ENCODE data around the gene TAC4.

The TAC4 gene

GRCh38 chr17:49872754-49873377 is 25.0 kb upstream of the TAC4 start:
- no peak for DNase-seq

DNA sequence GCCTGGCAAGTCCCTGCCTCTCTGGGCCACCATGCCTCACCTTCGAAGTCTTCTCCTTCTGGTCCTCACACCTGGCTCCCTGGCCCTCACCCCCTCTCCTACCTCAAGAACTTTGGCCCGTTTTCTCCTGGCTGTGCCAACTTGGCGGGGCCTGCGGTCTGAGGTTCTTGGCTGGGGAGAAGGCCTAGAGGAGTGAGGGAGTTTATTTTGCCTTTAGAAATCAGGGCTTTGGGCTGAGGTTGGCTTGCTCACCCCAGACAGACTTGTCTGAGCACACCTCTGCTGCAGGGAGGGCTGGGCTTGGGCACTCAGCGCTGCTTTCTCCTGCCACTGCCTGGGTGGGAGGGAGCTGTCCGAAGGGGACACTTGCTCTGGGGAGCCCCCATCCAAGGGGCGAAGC is 23.3 kb upstream of the TAC4 start:
- DNase-seq = no peak

- no peak for DNase-seq
Observed at GRCh38 chr17:49870298-49870697, 22.4 kb upstream of the TAC4 start.

DNA sequence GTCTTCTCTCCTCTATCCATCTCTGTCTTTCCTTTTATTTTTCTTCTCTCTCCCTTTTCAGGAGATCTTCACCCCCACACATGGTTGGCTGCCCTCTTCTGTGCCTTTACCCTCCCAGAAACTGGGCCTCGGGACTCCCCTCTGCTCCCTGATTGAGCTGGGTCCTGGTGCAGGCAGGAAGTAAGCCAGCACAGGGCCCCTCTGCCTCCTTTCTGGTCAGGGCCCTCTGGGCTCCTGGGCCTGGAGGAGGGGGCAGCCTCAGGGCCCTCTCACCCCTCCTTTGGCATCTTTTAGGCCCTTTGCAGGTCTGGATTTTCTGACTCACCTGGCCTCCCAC is 21.1 kb upstream of the TAC4 start:
- no peak for DNase-seq

DNA sequence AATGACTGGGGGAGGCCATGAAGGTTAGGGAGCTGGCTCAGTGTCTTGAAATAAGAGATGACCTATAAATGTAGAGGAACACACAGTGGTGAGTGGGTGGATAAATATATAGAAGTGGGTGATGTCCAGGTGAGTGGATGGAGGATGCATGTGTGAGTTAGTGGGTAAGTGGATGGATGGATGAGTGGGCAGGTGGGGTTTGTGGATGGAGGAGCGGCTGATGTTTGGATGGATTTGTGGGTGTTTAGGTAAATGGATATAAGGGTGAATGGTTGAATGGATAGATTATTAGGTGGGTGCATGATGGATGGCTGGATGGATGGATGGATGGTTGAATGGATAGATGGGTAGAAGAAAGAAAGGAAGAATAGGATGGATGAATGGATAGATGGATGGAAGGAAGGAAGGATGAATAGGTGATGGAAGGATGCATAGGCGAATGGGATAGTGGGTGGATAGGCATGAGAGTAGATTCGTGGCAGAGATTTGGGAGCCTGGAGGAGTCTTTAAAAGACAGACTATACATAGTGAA is 19.1 kb upstream of the TAC4 start:
- DNase-seq = no peak

GRCh38 chr17:49866019-49866380 is 18.1 kb upstream of the TAC4 start:
- no peak for DNase-seq

DNA sequence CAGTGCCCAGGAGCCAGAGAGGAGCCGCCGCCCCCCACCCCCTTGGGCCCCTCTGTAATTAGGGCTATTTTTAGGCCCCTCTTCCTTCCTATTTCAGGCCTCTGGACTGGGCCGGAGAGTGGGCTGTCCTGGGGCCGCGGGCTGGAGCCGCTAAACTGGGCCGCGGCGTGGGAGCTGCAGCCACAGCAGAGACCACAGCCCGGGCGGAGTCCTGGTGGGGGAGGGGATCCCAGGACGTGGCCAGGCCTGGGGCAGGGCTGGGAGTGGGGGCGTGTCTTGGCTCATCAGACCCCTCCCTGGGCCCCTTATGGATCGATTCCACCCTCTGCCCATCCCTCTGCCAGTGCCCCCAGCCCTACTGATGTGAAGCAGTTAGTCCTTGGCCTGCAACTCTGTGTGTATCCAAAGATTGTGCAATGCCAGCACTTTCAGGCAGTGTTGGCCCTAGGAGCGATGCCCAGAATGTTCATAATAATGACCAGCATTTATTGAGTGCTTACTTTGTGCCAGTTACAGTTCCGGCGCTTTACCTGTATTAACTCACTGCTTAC is 15.0 kb upstream of the TAC4 start:
- no peak for DNase-seq

DNA sequence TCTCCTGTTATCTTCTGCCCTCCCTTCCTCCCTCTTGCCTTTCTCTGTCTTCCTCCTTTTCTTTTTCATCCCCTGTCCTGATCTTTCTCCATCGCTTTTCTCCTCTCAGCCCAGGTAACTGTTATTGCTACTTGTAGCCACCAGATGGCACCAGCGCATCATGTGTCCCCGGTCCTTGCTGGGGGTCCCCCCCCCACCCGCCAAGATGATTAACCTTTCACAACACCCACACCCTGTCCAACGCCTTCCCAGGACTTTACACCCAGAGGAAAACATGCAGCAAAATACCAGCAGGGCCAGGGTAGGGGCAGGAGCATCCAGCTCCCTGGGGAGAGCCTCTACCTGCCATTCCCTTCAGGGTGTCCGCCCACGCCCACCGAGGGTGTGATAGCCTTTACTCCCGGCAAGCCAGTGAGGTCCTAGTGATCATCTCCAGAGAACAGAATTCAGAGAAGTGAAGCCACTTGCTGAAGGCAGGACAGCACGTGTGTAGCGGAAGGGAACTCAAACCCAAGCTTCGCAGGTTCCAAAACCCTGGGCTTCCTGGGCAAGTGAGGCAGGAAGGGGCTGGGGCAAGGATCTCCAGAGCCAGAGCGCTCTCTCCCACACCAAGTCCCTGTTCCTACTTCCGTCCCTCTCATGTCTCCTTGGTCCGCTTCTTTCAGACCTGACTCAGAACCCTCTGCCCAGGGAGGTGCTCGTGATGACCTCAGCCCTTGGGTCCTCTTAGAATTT is 13.4 kb upstream of the TAC4 start:
- DNase-seq = peak; percentile 43

GRCh38 chr17:49859991-49860953 is 12.4 kb upstream of the TAC4 start:
- no peak for DNase-seq

DNA sequence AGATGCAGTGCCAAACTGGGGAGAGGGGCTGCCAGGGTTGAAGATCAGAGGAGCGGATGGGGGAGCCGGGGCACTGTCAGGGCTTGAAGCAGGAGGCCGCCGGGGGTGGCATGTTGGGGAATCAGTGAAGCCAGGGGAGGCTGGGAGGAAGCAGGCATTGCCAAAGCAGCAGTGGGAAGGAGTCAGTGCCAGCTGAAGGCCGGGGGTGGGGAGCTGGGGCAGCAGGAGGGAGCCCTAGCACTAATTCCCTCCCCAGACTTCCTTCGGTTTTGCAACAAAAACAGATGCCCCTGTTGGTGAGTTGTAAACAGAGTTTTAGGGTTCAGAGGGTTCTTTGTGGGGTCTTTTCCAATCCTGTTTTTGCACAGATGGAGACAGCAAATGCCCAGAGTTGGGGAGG is 10.9 kb upstream of the TAC4 start:
- DNase-seq = no peak

DNA sequence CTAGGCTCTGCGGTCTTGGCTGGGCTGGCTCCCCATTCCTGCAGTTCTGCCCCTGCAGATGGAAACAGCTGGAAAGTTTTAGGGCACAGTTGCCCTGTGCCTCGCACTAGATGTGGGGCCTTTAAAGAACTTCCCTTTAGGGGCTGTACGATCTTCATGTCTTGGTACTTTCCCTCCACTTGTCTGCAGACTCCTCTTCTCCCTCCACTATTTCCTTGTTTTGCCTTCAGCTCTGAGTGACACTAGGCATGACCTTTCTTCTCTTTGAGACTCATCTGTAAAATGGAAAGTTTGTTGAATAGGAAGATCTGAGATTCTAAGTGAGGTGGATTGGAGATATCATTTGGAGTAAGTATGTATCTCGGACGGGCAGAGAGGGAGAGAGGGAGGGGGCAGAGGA is 6.3 kb upstream of the TAC4 start:
- no peak for DNase-seq

DNA sequence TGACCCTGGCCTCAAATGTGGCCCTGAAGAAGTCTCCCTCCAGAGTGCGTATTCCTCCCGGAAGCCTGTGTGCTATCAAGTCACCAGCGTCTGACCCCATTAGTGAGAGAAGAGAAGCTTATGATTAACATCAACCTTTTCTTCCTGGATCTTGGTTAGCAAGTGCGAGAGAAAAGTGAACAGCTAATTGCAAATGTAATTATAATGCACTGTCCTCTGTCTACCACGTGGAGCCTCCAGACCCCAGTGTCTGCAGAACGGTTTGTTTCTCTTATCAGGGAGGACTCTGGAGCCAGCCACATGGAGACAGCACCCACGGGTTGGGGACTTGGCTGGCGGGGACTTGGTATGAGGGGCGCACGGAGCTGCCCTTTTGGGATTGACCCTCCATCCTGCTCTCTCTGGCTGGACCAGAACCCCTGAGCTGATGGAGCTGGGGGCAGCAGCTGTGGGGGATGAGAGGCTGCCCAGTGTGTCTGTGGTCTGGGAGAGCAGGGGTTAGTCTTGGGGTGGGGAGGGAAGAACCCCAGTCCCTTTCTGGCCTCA is 5.7 kb upstream of the TAC4 start:
- no peak for DNase-seq

- DNase-seq = peak; percentile 59
Observed at GRCh38 chr17:49851387-49852291, 3.8 kb upstream of the TAC4 start.

DNA sequence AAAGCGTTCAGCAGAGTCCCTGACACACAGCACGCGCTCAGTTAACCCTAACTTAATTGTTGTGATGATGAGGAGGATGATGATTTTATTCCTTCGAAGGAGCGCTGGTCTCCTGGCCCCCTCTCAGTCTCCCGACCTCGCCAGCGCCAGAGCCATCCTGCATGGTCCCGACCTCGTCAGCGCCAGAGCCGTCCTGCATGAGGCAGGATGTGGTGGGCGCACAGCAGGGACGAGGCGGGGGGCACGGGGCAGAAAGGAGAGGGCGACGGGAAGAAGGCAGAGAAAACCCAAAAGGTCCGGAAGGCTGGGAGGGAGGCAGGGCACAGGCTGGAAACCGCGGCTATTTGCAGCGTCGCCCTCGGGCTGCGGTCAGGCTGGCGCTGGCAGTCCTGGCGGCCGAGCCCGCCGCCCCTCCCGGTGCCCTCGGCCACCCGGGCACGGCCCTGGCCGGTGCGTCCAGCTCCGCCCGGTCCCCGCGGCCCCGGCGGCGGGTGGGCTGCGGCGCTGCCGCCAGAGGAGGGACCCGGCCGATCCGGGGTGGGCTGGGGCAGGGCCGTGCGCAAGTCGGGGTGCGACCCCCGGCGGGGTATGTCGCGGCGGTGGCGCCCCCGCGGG is 3.0 kb upstream of the TAC4 start:
- no peak for DNase-seq

GRCh38 chr17:49850218-49850610 is 2.3 kb upstream of the TAC4 start:
- DNase-seq = no peak

GRCh38 chr17:49848739-49849138 is 870 bp upstream of the TAC4 start:
- no peak for DNase-seq

DNA sequence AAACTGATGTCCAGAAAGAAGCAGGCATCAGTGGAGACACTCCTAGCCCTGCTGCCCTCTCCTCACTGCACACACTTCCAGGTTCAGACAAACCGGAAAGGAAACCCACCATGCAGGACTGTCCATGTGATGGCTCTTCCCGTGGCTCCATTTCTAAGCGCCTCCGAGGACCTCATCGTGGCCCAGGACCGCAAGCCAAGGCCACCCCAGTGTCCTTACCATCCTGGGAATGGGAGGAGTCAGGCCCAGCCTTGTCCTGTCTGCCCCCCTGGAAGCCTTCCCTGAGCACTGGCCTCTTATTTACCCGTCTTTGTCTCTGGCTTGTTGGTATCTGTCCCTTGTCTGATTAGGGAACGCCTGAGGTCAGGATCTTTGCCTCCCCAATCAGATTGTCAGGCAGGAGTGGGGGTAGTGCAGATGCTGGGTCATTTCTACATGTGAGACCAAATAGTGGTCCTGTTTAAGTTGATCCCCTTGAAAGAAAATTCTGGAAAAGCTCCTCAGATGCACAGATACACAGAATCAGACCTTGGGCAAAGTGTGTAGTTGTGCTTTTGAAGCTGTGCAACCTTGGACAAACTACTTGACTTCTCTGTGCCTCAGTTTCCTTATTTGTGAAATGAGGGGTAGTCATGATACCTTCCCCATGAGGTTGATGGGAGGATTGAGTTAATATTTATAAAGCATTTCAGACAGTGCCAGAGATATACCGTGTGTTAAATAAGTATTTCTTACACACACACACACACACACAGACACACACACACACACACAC is 744 bp downstream of the TAC4 start:
- no peak for DNase-seq

DNA sequence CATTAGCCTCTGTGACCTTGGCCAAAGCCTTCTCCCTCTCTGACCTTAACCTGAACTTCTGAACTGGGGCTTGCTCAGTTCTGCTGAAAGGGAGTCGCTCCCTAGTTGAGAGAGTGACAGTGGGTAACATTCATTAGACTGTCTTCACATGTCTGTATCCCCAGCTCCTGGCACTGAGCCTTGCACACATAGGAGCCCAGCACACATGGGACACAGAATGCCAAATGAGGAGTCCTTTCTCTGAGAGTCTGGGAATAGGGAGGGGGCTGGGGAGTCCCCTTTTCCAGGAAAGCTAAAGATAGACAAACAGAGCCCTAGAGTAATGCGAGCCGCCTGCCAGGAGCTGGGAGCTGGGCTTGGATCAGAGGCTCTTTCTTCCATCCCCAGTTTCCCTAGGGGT is 2.5 kb downstream of the TAC4 start:
- no peak for DNase-seq

DNA sequence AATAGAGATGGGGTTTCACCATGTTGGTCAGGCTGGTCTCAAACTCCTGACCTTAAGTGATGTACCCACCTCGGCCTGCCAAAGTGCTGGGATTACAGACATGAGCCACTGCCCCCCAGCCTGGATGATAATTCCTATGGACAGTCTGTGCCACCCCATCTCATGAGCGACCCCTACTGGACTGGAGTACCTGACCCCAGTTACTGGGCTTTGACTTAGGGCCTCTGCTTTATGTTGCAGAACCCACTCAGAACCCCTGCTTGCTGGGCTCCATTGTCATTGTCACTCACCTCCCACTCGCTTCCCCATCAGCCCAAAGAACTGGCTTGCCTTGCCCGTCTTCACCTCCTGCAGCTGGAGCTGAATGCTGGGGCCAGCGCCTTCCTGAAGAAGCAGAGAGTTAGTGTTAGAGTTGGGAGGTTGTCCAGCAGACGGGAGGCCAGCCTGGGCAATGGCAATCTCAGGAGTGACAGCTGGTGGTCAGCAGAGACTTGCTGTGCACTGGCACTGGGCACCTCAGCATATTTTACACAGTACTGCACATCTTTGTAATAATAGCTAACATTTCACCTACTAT is 4.0 kb downstream of the TAC4 start:
- peak; percentile 26 for DNase-seq

DNA sequence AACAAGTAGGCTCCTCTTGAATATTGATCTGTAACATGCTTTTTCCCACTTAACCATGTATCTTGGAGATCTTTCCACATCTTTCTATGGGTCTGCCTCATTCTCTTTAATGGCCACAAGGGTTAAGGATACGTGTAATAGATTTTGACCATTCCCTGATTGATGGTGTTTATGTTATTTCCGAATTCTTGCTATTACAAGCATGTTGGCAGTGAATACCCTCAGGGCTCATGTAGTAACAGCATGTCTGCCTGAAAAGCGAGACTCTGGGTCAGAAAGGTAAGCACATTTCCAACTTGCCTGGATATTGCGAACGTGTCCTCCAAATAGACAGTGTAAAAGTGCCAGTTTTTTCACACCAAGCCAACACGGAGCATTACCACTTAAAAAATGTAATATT is 5.0 kb downstream of the TAC4 start:
- no peak for DNase-seq

All from CD4-positive, alpha-beta T cell treated with Interleukin-4 for 4 hours (primary cell).